GM21619 (cell line): ENCODE results near the gene CPZ.

Source experiments
- ATAC-seq: cut with Tn5 transposase; IDR thresholded peaks from one replicate; pipeline ENCODE4 v1.9.1; 2021; ENCODE audit not compliant: unreplicated experiment

Gene CPZ

DNA sequence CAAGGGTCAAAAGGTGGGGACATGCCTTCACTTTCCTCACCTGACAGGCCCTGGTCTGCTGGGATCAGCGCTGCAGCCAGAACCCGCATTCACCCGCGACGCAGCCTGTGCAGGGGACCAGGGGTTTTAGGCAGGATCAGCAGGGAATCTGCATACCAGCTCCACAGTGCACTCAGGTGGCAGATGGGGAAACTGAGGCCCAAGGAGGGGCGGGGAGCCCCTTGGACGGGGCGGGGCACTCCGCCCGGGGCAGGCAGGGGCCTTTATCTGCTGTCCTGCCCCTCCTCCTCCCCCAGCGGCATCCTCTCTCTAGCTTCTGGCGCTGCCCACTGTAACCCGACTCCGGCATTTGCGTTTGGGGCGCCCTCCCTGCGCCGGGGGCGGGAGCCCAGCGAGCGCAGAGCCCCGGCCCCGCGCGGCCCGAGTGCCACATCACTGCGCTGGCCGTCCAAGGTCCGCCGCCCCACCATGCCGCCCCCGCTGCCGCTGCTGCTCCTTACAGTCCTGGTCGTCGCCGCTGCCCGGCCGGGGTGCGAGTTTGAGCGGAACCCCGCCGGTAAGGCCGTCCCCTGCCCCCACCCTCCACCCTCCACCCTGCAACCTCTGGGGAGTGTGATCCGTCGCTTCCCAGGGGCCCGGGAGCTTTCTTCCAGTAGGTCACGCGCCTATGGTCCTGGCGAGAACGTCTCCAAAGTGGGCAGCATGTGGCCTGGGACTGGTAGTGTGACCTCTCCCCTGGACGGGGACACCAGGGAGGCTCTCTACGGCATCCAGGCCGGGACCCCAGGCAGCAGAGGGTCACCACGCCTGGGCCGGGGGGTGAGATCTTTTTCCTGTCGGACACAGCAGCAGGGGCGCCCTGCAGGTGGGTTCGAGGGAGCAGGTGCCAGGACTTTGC, at the start of gene CPZ:
Gene CPZ (plus strand): TSS at position 400 of the 898 bp plus-strand sequence. CDS start 69 bp downstream, at position 469.
- no peak for ATAC-seq

- ATAC-seq, result no peak
Measured at GRCh38 chr4:8542776-8543525, 49.6 kb upstream of the CPZ start.

DNA sequence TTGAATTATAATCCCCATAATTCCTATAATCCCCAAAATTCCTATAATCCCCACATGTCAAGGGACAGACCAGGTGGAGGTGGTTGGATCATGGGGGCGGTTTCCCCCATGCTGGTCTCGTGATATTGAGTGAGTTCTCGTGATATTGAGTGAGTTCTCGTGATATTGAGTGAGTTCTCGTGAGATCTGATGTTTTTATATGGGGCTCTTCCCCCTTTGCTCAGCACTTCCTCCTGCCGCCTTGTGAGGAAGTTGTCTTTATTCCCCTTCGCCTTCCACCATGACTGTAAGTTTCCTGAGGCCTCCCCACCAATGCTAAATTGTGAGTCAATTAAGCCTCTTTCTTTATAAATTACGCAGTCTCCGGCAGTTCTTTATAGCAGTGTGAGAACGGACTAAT, 48.9 kb upstream of the CPZ start:
- no peak for ATAC-seq

- no peak for ATAC-seq
Measured at GRCh38 chr4:8544282-8544681, 48.3 kb upstream of the CPZ start.

DNA sequence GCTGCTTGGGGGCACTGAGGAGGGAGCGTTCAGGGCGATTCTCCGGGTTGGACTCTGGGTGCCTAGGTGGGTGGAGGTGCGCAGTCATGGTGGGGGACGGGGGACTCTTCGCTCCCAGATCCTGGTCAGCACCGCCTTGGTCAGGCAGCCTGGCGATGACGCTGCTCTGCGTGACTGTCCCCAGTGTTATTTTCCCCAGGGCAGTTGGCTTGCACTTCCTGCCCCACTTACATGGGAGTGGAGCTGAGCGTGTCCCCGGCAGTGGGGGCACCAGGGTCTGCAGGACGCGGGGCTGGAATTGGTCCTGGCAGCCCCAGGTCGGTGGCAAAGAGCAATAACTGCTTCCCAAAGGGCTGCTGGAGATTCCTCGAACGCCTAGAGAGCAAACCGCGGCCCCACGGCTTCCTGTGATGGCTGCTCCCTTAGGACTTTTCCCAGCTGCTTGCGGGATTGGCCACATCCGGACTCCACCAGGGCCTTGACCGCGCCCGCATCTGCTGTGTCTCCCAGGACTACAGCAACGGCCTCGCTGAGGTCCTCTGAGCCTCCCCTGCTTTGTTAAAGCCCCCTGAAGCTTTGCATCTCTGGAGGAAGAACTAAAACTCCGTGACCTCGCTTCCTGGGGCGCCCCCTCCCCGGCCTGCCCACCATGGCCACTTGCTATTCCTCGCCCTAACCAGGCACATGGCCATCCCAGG, 47.7 kb upstream of the CPZ start:
- no peak for ATAC-seq

- no peak for ATAC-seq
Measured at GRCh38 chr4:8545439-8545765, 47.2 kb upstream of the CPZ start.

DNA sequence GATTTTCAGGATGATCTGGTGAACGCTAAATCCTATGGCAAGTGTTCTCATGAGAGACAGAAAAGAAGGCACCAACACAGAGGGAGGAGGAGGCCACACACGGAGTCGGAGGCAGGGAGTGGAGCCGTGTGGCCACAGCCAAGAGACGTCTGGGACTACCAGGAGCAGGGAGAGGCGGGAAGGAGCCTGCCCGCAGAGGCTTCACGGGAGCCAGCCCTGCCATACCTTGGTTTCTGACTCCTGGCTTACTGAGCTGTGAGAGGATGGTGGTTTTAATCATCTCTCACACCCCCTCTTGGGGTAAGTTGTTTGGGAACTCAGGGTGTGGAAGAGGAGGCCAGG, 45.8 kb upstream of the CPZ start:
- no peak for ATAC-seq

DNA sequence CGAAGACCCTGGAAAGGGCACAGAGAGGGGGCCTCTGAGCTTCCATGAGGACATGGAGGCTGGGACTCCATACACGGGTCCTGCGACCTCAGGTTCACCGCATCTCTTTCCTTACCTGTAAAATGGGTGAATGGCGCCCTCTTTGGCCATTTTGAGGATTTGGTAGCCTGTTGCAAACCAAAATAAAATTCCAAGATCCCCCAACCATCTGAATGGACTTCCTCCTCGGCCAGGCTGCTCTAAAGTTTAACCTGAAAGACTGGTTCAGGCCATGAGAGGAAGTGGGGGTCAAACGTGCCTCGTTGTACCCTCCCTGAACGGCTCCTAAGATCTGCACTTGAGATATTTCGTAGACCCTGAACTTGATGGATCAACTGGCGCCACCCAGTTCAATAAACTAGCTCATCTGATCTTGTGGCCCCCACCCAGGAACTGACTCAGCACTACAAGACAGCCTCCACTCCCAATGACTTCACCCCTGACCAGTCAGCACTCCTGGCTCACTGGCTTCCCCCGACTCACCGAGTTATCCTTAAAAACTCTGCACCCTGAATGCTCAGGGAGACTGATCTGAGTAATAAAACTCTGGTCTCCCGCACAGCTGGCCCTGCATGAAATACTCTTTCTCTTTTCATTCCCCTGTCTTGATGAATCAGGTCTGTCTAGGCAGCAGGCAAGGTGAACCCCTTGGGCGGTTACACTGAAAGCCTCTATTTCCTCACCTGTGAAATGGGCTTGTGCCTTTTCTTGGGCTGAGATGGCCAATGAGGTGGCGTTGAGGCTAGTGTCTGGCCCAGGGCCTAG, 45.3 kb upstream of the CPZ start:
- no peak for ATAC-seq

DNA sequence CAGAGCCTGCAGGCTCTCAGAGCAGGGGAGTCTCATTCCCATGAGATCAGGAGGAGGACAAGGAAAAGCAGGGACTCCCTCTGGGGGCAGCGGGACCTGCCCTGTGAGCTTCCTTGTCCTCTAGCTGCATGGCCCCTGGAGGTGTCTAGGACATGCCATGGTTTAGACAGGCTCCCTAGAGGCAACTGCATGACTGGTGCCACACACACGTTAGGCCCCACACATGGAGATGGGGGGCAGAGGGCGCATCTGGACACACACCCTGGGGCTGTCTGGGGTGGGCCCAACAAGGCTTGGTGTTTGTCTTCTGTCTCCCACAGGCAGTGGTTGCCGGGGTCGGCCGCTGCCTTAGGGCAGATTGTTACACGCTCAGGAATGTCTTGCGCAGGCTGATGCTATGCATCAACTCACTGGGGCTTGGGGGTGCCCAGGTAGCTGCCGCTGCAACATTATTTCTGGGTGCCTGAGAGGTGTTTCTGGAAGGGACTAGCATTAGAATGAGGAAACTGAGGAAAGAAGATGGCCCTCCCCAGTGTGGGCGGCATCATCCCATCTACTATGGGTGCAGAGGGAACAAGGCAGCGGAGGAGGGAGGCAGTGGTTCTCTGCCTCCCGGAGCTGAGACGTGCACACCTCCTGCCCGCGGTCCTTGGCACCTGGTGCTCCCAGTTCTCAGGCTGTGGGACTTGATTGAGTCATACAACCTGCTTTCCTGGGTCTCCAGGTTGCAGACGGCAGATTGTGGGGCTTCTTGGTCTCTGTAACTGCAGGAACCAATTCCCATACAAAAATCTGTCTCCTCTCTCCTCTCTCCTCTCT, 44.4 kb upstream of the CPZ start:
- no peak for ATAC-seq

DNA sequence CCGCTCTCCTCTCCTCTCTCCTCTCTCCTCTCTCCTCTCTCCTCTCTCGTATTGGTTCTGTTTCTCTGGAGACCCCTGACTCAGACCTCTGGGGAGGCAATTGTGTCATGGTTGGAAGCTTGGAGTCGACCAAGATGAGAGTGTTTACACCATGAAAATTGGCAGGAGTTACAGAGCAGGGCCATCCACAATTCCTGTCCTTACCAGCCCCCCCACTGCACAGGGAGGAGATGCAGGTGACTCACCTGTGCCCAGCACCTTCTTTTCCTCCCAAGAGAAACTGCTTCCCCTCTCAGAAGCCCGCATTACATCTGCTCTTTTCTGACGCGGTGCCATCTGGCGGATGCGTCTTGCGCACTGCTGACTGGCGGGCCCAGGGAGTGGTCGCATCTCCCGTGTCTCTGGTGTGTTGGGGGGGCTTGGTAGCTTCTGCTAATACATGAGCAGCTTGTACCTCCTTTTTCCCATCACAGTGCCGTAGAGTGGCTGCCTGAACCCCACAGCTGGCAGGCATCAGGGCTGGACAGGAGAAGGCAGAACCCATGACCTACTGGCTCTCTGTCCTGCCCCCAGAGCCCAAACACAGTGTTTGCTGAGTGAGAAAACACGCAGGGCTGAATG, 43.7 kb upstream of the CPZ start:
- no peak for ATAC-seq

DNA sequence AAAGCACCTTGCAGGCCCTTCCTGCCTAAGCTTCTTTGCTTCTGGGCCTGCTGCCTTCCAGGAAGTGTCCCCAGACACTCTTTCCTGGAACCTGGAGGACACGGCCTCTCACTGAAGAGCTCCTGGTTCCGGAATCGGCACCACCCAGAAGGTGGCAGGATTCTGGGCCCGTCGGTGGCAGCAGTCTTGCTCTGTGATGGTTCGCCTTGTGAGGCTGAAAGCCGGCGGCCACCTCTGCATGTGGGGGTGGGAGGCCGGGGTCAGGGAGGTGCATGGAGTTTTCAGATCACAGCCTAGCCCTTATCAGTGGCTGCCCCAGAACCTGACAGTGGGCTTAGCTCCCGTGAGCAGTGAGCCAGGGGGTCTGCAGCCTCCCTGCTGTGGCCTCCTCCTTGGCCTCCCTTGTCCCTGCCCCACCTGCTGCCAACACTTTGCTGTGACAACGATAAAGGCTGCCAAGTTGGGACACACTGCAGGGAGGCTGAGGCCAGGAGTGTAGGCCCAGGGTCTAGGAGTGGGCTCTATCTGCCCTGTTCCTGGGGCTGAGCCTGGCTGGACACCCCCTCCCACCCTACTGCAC, 43.1 kb upstream of the CPZ start:
- no peak for ATAC-seq

DNA sequence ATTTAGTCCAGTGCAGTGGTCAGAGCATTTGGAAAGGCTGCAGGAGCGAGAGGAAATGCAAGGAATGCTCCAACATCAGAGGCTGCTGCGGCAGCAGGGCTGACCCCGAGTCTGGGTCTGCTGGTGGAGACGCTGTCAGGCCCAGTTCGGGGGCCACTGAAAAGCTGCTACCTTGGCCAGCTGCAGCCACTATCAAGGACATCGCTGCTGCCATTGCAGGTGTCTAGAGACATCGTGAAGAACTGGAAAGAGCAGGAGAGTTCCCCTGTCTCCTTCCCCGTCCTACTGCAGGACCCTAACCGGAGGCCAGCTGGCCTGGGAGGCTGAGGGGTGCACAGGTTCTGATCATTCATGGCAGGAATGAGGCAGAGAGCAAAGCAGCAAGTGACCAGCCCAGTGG, 41.9 kb upstream of the CPZ start:
- no peak for ATAC-seq

- ATAC-seq, result no peak
Measured at GRCh38 chr4:8552024-8552423, 40.5 kb upstream of the CPZ start.

GRCh38 chr4:8552581-8553205, 39.9 kb upstream of the CPZ start:
- ATAC-seq, result no peak

DNA sequence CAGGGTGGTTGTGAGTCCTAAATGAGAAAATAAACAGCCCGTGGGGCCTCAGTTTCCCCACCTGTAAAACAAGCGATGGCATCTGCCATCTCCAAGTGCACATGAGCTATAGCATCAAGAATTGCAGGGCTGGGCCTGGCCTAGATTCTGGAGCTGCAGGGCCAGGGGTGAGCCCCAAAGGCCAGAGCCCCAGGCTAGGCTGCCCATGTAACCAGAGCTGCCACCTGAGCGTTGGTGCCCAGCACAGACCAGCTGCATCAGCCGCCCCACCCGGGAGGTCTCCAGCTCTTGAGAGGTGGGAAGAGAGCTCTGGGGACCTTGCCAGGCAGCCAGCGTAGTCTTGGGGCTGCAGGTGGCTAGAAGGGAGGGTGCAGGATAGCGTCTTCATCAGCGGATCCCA, 39.3 kb upstream of the CPZ start:
- ATAC-seq, result no peak

GRCh38 chr4:8553991-8554405, 38.6 kb upstream of the CPZ start:
- no peak for ATAC-seq

DNA sequence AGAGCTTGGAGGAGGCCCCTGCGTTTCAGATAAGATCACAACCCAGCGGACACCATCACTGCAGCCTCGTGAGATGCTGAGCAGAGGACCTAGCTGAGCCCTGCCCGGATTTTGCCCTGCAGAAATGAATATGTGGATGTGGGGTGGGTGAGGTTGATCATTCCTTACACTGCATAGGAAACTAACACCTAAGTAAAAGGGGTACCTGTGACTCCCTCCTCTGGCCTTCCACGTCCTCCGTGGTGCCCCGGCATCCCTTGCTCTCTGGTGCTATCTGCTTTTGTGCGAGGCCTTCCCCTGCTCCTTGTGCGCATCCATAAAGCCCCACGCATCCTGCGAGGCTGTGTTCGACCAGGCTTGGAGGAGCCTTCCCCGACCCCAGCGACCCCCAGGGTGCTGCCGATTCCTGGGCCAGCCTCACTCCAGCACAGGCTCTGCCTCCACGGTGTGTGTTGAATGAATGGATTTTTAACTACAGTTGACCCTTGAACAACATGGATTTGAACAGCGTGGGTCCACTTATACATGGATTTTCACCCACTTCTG, 37.9 kb upstream of the CPZ start:
- ATAC-seq, result no peak

DNA sequence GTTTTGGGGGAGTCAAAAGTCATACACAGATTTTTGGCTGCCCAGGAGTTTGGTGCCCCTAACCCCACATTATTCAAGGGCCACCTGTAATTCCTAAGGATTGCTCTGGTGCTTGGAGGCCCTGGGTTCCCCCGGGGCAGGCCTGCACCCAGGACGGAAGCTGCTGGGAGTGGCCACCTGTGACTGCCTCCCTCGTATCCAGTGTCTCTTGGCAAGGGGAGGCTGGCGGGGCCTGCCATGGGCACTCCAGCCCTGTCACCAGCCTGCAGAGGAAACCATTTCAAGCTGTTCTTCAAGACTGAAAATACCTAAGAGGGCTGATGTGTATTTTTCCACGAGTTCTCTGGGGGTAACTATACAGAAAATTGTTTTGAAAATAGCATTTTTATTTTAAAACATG, 36.8 kb upstream of the CPZ start:
- no peak for ATAC-seq
